ENCODE measurements around the gene HBS1L. TPM values are rescaled to one million over a fixed set of nuclear protein-coding genes. Genes with fewer than 3 reads are reported as not detected.

The HBS1L gene
- total RNA-seq (2014; rRNA removed; shearing (Covaris generic); ENCODE audit: low replicate concordance): 78.6 and 86.9 TPM in 2 replicates

GRCh38 chr6:135054569-135055498 lies at the start of gene HBS1L:
Gene HBS1L (minus strand): TSS chr6:135054822. CDS start chr6:135054691, 131 bp downstream.
- peaks cover 6% of the 10 kb centered on the region for H3K36me3 ChIP-seq
- H3K27me3 ChIP-seq: peaks cover 4% of the 10 kb centered on the region
- peak within 1 kb of the TSS; percentile 91 for H3K4me3 ChIP-seq
- H3K9me3 ChIP-seq: no peaks in the 10 kb centered on the region
- peak; percentile 97 for DNase-seq

GRCh38 chr6:135104199-135104598 lies 49.6 kb upstream of the HBS1L start:
- no peak overlapping the region for H3K4me3 ChIP-seq
- no peaks in the 10 kb centered on the region for H3K9me3 ChIP-seq
- H3K27me3 ChIP-seq: peaks cover 9% of the 10 kb centered on the region
- no peak for DNase-seq
- H3K36me3 ChIP-seq: no peaks in the 10 kb centered on the region

GRCh38 chr6:135102191-135102590 lies 47.6 kb upstream of the HBS1L start:
- no peak overlapping the region for H3K4me3 ChIP-seq

GRCh38 chr6:135097172-135097571 lies 42.5 kb upstream of the HBS1L start:
- Histone ChIP-seq H3K27me3 (peaks cover 52% of the 10 kb centered on the region), H3K9me3 (no peaks in the 10 kb centered on the region), H3K36me3 (no peaks in the 10 kb centered on the region), H3K4me3 (no peak overlapping the region)
- DNase-seq: no peak

More at GRCh38 chr6:135102191-135102590, 47.6 kb upstream of the HBS1L start:
- H3K9me3 ChIP-seq: no peaks in the 10 kb centered on the region
- DNase-seq: no peak
- no peaks in the 10 kb centered on the region for H3K36me3 ChIP-seq
- H3K27me3 ChIP-seq: peaks cover 21% of the 10 kb centered on the region

GRCh38 chr6:135096403-135097130 lies 41.9 kb upstream of the HBS1L start:
- no peak for DNase-seq
- Histone ChIP-seq H3K36me3 (no peaks in the 10 kb centered on the region), H3K9me3 (no peaks in the 10 kb centered on the region), H3K27me3 (peaks cover 50% of the 10 kb centered on the region), H3K4me3 (no peak overlapping the region)

GRCh38 chr6:135095716-135096115 lies 41.1 kb upstream of the HBS1L start:
- H3K36me3 ChIP-seq: no peaks in the 10 kb centered on the region
- H3K9me3 ChIP-seq: no peaks in the 10 kb centered on the region
- DNase-seq: no peak
- no peak overlapping the region for H3K4me3 ChIP-seq
- H3K27me3 ChIP-seq: peaks cover 50% of the 10 kb centered on the region

GRCh38 chr6:135094403-135094821 lies 39.8 kb upstream of the HBS1L start:
- H3K4me3 ChIP-seq: no peak overlapping the region
- H3K9me3 ChIP-seq: no peaks in the 10 kb centered on the region
- no peaks in the 10 kb centered on the region for H3K36me3 ChIP-seq
- DNase-seq: no peak
- H3K27me3 ChIP-seq: peaks cover 49% of the 10 kb centered on the region

GRCh38 chr6:135093578-135093977 lies 39.0 kb upstream of the HBS1L start:
- peaks cover 40% of the 10 kb centered on the region for H3K27me3 ChIP-seq
- no peak for DNase-seq
- H3K9me3 ChIP-seq: no peaks in the 10 kb centered on the region
- no peaks in the 10 kb centered on the region for H3K36me3 ChIP-seq
- no peak overlapping the region for H3K4me3 ChIP-seq

GRCh38 chr6:135092724-135093123 lies 38.1 kb upstream of the HBS1L start:
- no peak for DNase-seq
- H3K9me3 ChIP-seq: no peaks in the 10 kb centered on the region
- no peak overlapping the region for H3K4me3 ChIP-seq
- H3K36me3 ChIP-seq: no peaks in the 10 kb centered on the region
- H3K27me3 ChIP-seq: peaks cover 38% of the 10 kb centered on the region

- Histone ChIP-seq H3K27me3 (peaks cover 21% of the 10 kb centered on the region), H3K36me3 (no peaks in the 10 kb centered on the region), H3K9me3 (no peaks in the 10 kb centered on the region), H3K4me3 (no peak overlapping the region)
- no peak for DNase-seq
Measured at GRCh38 chr6:135090819-135091218, 36.2 kb upstream of the HBS1L start.

GRCh38 chr6:135089901-135090300 lies 35.3 kb upstream of the HBS1L start:
- peaks cover 12% of the 10 kb centered on the region for H3K27me3 ChIP-seq
- H3K4me3 ChIP-seq: no peak overlapping the region
- no peaks in the 10 kb centered on the region for H3K9me3 ChIP-seq
- H3K36me3 ChIP-seq: no peaks in the 10 kb centered on the region
- no peak for DNase-seq

GRCh38 chr6:135088818-135089809 lies 34.5 kb upstream of the HBS1L start:
- Histone ChIP-seq H3K9me3 (no peaks in the 10 kb centered on the region), H3K36me3 (no peaks in the 10 kb centered on the region), H3K4me3 (no peak overlapping the region), H3K27me3 (peaks cover 9% of the 10 kb centered on the region)
- DNase-seq: no peak

GRCh38 chr6:135088281-135088680 lies 33.7 kb upstream of the HBS1L start:
- no peaks in the 10 kb centered on the region for H3K9me3 ChIP-seq
- no peak for DNase-seq
- no peak overlapping the region for H3K4me3 ChIP-seq
- peaks cover 9% of the 10 kb centered on the region for H3K27me3 ChIP-seq
- no peaks in the 10 kb centered on the region for H3K36me3 ChIP-seq

GRCh38 chr6:135087803-135088202 lies 33.2 kb upstream of the HBS1L start:
- H3K36me3 ChIP-seq: no peaks in the 10 kb centered on the region
- DNase-seq: no peak
- H3K4me3 ChIP-seq: no peak overlapping the region
- peaks cover 7% of the 10 kb centered on the region for H3K27me3 ChIP-seq
- no peaks in the 10 kb centered on the region for H3K9me3 ChIP-seq

- no peak for DNase-seq
- Histone ChIP-seq H3K4me3 (no peak overlapping the region), H3K9me3 (peaks cover under 1% of the 10 kb centered on the region; the same call in 1 of the 2 replicates), H3K36me3 (no peaks in the 10 kb centered on the region), H3K27me3 (peaks cover 4% of the 10 kb centered on the region)
Measured at GRCh38 chr6:135087403-135087802, 32.8 kb upstream of the HBS1L start.

GRCh38 chr6:135086414-135086764 lies 31.8 kb upstream of the HBS1L start:
- H3K36me3 ChIP-seq: no peaks in the 10 kb centered on the region

More at GRCh38 chr6:135086414-135086764, 31.8 kb upstream of the HBS1L start:
- H3K9me3 ChIP-seq: peaks cover 11% of the 10 kb centered on the region; the same call in 1 of the 2 replicates
- H3K27me3 ChIP-seq: peaks cover 3% of the 10 kb centered on the region
- DNase-seq: no peak
- peak overlapping the region; percentile 28 for H3K4me3 ChIP-seq
